GM12874 (cell line): ENCODE results near the gene EFNB2.

Experiments used
- CTCF ChIP-seq: IDR thresholded peaks from 2 replicates; pipeline ENCODE4 v1.5.1; 2011; ENCODE audit warnings: low read depth, mild to moderate bottlenecking, control low read depth, low read length, moderate library complexity; ENCODE audit not compliant: insufficient read depth

The EFNB2 gene

DNA sequence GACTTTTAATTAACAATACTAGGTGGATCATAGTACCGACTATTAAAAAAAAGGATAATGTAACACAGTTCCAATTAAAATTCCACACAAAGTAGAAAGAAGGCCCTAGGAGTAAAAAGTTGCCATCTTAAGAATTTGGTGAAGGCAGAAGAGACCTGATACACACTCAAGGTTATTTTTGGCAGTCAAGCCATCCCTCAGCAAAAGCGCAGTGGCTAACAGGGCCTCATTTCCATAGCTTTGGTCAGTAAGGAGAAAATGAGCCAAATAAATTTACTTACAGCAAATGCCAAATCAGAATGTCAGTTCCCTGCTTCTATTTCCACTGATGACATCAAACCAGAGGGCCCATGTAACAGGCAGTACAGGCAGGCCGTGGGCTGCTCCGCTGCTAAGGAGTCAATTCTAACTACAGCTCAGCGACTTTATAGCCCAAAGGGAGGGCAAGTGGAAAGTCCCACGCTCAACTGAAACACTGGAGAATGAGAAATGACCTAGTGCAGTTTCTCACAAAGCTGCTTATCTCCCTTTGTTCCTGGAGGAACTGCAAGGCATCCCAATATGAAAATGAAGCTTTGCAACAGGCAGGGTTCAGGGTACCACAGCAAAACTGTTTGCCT is 26.2 kb upstream of the EFNB2 start:
- no peak for TF ChIP-seq CTCF

GRCh38 chr13:106560821-106561220 is 25.4 kb upstream of the EFNB2 start:
- no peak for TF ChIP-seq CTCF

- TF ChIP-seq CTCF: no peak
These were observed 23.1 kb upstream of the EFNB2 start for GRCh38 chr13:106558527-106558926.

DNA sequence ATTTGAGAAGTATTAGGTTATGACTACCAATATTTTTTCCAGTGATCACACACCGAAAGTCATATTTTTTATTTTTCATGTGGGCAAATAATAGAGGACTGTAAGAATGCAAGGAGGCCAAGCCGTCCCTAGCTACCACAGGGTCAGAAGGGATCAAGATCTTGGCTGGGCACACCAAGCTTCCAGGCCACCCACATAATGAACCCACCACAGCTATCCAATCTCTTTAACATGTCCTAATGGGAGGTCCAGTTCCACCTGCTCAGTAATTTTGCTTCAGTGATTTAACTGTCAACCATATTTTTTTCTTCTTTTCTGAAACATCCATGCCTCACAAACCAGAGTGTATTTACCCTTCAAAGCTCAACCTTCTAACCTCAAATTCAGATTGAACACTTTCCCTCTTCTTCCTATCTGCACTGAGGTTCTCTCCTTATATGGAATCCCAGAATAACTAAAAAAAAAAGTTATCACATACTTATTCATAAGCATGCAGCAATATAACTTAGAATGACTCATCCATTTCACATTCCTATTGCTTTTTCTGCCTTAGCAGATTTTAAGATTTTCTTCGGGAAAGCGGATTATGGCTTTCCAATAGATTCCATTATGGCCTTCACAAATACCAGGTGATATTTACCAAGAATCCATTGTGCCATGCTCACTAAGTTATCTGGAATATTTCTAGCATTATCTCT is 20.3 kb upstream of the EFNB2 start:
- no peak for TF ChIP-seq CTCF

DNA sequence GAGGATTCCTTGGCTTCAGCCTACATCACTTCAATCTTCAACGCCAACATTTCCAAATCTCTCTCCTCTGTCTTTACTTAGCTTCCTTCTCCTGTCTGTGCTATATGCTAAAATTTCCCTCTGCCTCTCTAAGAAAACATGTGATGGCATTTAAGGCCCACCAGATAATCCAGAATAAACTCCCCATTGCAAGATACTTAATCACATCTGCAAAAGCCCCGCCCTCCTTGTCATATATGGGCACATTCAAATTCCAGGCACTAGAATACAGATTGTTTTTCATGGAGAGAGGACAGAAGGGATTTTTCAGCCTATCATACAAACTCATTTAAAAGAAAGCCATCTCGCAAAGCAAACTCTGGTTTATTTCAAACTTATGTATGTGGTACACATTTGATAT is 16.3 kb upstream of the EFNB2 start:
- no peak for TF ChIP-seq CTCF

- no peak for TF ChIP-seq CTCF
These were observed 15.9 kb upstream of the EFNB2 start for GRCh38 chr13:106551350-106551749.

DNA sequence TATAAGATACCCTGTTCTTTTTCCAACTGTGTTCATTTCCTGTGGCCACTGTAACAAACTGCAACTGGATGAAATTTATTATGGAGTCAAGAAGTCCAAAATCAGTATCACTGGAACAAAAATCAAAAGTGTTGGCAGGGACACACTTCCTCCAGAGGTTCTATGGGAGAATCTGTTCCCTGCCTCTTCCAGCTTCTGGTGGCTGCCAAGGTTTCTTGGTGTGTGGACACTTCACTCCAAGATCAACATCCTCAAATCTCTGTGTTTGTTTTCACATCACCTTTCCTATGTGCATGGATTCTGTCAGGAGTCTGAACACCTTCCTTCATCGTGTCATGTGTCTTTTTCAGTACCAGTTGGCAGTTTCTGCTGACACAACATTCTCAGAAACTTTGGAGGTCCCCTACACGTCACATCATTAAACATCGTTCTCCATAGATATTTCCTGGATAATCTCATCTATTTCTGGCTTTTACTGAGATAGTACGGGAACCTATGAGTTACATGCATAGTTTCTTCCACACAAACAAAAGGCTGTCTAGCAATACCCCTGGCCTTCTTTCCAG is 15.2 kb upstream of the EFNB2 start:
- TF ChIP-seq CTCF: no peak
